LNCaP clone FGC (cell line): ENCODE data around the gene RAB10.

Experiments used
- DNase-seq: peaks from one replicate; pipeline ENCODE4 v3.0.0-alpha.2; 2011; ENCODE audit warnings: low read depth
- H3K4me3 ChIP-seq: 2 replicates; pipeline ENCODE4 v1.5.1; 2011; ENCODE audit warnings: mild to moderate bottlenecking, low read depth, low read length, control low read depth
- TF ChIP-seq, protein P1 (sequence below): IDR thresholded peaks from 2 replicates; pipeline ENCODE4 v1.5.1; 2012; ENCODE audit warnings: mild to moderate bottlenecking; ENCODE audit not compliant: control insufficient read depth, insufficient read depth; ENCODE audit errors: extremely low read depth

The RAB10 gene

DNA sequence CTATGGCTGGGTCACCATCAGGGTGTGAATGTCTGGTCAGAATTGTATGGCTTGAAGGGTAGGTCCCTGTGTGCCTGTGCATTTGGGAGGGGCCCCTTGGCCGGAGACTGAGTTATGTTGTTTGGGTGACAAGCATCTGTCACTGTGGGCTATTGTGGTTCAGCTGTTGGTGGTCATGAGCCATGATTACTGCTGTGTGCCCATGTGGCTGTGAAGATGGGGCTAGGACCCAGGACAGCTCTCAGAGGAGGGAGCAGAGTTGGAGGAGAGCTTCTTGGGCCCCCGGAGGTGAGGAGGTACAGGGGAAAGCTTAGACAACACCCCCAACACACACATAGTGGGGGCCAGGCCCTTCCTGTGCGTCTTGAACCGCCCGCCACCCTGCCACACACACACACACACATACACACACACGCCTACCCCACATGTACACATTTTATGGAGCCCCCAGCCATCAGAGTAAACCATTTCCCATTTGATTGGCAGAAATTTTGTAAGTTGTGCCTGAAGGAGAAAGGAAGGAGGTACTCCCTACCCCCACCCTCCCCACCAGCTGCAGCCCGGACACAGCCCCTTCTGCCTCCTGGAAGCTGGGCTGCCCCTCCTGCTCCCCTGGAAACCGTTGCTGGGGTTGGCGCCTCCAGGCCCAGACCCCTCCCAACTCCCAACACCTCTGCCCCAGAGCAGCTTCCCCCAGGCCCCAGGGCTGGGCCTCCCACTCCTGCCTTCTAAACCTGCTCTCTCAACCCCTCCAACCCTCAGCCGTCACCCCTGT lies 141.0 kb downstream of the RAB10 start:
- no peak overlapping the region for H3K4me3 ChIP-seq
- TF ChIP-seq, protein P1, sequence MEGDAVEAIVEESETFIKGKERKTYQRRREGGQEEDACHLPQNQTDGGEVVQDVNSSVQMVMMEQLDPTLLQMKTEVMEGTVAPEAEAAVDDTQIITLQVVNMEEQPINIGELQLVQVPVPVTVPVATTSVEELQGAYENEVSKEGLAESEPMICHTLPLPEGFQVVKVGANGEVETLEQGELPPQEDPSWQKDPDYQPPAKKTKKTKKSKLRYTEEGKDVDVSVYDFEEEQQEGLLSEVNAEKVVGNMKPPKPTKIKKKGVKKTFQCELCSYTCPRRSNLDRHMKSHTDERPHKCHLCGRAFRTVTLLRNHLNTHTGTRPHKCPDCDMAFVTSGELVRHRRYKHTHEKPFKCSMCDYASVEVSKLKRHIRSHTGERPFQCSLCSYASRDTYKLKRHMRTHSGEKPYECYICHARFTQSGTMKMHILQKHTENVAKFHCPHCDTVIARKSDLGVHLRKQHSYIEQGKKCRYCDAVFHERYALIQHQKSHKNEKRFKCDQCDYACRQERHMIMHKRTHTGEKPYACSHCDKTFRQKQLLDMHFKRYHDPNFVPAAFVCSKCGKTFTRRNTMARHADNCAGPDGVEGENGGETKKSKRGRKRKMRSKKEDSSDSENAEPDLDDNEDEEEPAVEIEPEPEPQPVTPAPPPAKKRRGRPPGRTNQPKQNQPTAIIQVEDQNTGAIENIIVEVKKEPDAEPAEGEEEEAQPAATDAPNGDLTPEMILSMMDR: no peak
- no peak for DNase-seq

DNA sequence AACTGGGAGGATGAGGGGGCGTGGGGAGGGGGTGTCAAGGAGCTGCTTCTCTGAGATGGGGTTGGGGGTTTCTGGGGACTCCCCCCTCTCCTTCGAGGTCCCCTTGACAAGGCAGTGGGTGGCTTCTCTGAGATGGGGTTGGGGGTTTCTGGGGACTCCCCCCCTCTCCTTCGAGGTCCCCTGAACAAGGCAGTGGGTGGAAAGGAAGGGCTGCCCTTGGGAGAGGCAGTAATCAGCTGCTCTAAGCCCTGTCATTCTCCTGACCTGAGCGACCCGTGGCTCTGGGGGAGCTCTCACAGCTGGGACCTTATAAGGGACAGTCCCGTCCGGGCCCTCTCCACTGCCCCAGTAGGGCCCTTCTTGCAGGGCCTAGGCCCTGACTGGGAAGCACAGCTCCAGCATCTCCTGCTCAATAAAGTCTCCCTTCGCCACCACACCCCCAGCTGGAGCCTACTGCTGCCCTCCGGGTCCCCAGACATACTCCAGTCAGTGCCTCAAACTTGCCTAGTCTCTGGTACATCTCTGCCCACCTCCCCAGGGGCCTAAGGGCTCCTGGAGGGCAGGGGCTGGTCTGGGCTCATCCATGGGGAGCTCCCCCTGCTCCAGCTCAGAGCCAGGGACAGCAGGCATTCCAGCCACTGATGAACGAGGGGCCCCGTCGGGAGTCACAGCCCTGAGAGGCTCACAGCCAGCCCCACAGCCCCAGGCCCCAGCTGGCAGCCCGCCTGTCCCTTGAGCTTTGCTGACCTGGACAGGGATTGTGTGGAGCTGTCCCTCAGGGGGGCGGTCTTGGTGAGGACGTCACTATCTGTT lies 141.8 kb downstream of the RAB10 start:
- H3K4me3 ChIP-seq: no peak overlapping the region
- DNase-seq: no peak
- TF ChIP-seq, protein P1: no peak

DNA sequence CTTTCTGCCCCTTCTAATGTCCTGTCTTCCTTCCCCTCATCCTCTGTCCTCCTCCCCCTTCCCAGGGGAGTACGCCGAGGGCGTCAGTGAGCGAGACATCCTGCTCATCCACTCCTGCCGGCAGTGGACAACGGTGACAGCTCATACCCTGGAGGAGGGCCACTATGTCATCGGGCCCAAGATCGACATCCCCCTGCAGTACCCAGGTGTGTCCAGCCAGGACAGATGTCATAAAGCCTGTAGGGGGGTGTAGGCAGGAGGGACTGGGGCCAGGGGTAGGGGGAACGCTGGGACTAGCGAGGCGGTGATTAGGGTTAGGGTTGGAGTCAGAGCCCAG lies 142.4 kb downstream of the RAB10 start:
- H3K4me3 ChIP-seq: no peak overlapping the region
- TF ChIP-seq, protein P1: no peak
- no peak for DNase-seq

DNA sequence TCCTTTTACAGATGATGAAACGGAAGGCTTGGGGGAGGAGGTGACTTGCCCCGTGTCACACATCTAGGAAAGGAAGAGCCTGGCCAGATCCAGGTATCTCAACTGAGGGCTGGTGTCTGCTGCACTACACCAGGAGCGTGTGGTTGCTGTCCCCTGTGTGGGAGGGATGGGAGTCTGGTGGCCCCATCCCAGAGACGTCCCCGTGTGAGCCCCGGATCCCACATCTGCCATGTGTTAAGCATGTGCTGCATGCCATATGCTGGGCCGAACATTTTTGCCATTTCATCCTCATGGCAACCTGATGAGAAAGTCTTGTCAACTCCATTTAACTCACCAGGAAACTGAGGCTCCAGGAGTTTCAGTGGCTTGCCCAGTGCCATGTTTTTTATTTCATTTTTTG lies 143.2 kb downstream of the RAB10 start:
- H3K4me3 ChIP-seq: no peak overlapping the region
- TF ChIP-seq, protein P1: no peak
- DNase-seq: no peak

DNA sequence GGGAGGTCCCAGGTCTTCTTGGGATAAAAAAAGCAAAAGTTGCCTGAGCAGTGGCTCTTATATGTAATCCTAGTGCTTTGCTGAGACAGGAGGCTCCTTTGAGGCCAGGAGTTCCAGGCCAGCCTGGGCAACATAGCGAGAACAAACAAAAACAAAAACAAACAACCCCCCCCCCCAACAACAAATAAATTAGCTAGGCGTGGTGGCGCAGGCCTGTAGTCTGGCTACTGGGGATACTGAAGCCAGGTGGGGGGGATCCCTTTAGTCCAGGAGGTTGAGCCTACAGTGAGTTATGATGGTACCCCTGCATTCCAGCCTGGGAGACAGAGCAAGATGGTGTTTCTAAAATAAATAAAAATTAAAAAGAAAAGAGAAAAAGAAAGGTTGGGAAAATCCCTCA lies 144.4 kb downstream of the RAB10 start:
- no peak for DNase-seq
- H3K4me3 ChIP-seq: no peak overlapping the region
- TF ChIP-seq, protein P1: no peak

DNA sequence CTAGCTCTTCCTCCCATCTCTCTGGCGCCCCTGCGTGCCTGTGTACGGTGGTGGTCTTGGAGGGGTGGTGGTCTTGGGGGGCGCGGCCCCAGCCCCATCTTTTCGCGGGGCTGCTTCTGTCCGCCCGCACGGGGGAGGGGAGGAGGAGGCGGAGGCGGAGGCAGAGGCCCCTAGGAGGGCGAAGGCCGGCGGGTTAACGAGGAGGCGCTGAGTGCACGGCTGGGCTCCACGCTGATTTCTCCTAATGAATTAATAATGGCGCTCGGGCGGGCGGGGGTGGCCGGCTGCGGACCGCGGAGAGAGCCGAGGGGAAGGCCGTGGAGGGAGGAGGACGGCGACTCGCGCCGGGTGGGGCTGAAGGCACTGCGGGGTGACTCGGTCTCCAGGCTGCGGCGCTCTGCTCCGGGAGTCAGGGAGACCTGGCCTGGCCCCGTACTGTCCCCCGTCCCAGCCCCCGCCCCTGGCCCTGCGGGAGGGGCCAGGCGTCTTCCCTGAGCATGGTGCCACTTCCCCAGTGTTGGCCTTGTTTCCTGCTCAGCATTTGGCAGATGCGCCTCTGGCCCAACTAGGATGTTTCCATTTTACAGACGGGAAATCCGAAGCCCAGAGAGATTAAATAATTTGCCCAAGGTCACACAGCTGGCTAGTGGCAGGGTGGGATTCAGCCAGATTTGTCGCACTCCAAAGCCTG lies 145.0 kb downstream of the RAB10 start:
- DNase-seq: no peak
- no peak overlapping the region for H3K4me3 ChIP-seq
- TF ChIP-seq, protein P1: no peak
